Stimulated activated CD4-positive, alpha-beta T cell treated with anti-CD3 and anti-CD28 coated beads, Interleukin-15, amount 100 ng/mL, for 24 hours (primary cell): ENCODE results near the gene ANKRD22.
"Not testable (repeated sequence)": the region's sequence is repeated elsewhere in the genome, so short reads cannot be mapped to it uniquely, and the experiment has no call there.

Experiments used
- DNase-seq: peaks from one replicate; pipeline ENCODE4 v3.0.0-alpha.2; 2020

ANKRD22 gene

GRCh38 chr10:88877298-88877697 is 25.7 kb upstream of the ANKRD22 start:
- no peak for DNase-seq

GRCh38 chr10:88875081-88875480 is 23.4 kb upstream of the ANKRD22 start:
- DNase-seq: no peak

DNA sequence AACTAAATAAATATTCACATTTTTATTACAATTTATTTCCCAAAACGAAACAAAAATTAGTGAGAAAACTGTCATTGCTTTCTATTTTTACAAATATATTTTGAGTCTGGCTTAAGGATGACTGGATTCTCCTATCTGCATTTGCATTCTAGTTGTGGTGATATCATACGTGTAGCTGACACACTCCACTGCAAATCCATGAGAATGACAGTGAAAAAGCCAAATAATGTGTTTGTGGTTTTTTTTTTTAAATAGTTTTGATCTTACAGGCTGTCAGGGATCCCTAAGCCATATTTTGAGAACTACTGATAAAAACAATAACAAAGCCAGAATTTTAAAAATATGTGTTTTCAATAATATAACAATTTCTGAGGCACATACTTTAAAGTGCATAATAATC is 22.6 kb upstream of the ANKRD22 start:
- no peak for DNase-seq

DNA sequence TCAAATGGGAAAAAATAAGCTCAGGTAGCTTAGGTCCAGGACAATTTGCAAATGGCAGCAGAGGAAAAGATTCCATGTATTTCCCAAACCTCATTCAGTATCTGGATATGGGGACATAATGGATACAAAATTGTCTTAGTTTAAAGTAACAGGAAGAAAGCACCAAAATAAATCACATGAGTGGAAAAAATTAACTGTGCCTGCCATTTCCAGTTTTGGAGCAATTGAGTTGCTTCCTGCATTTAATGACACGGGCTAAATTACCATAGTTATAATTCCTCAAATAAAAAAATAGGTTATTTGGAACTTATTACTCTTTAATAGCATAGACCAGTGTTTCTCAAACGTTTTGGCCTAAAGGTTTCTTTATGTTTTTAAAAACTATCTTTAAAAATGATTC is 22.1 kb upstream of the ANKRD22 start:
- no peak for DNase-seq

- no peak for DNase-seq
These were observed 18.4 kb upstream of the ANKRD22 start for GRCh38 chr10:88870089-88870488.

- DNase-seq: no peak
These were observed 14.8 kb upstream of the ANKRD22 start for GRCh38 chr10:88866454-88866853.

GRCh38 chr10:88865281-88865876 is 13.7 kb upstream of the ANKRD22 start:
- no peak for DNase-seq

DNA sequence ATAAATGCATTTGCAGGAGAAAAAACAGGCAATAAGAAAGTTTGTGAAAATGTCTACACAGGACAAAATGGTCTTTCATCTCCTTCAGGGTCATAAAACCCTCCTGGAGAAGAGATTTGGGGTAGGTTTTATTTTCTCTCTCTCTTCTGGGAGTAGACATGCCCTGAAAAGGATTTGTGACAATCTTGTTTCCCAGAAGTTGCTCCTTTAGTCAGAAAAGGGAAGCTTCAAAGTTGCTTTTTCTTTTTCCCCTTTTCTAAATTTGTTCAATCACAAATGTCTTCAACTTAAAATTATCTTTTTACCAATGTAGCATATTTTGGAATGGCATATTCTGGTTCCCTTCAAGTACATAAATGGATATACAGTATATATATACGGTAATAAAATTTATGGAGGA is 9.4 kb upstream of the ANKRD22 start:
- no peak for DNase-seq

DNA sequence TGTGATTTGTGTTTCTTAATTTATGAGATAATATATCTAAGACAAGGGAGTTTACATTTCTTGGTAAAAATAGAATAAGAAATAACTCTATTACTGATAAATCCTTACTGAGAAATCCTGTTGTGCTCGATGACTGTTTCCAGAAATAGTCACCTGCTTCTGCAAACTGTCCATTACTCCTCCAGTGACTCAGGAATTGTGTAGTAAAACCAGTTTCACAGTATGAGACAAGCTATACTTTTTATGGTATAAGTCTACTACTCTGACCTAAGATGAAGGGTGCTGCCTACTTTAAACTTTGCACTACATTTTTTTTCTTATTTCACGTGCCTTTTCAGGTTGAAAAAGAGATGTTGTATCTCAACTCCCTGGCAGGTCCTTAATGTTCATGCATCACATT is 6.8 kb upstream of the ANKRD22 start:
- DNase-seq: no peak

- no peak for DNase-seq
These were observed 6.2 kb upstream of the ANKRD22 start for GRCh38 chr10:88857831-88858230.

GRCh38 chr10:88854684-88855083 is 3.0 kb upstream of the ANKRD22 start:
- no peak for DNase-seq

DNA sequence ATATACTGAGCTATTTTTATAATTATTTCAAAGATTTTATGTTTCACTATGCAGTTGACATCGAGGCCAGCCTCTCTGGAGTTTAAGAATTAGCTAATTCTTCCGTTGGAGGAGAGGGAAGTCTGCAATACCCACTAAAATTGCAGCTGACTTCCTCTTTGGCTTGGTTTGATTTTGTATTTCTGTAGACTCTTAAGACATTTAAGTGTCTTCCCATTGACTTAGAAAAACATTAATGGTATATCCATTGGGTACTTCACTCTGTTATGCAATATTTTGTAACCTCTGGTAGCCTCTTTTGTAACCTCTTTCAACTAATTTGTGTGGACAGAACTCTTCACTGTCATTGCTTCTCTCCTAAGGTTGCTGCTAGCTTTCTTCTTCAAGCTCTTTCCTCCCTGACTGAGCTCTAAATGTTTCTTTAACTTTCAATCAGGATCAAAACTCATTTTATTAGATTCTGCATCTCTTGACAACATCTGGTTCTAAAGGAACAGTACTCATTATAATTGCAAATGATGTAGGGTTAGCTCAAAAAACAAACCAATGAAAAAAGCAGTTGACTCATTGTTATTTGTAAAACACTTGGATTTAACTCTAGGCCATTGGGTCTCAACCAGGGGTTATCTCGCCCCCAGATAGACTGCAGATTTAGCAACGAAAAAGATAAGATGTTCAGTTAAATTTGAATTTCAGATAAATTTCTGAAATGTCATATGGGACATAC is 1.7 kb upstream of the ANKRD22 start:
- DNase-seq: no peak

DNA sequence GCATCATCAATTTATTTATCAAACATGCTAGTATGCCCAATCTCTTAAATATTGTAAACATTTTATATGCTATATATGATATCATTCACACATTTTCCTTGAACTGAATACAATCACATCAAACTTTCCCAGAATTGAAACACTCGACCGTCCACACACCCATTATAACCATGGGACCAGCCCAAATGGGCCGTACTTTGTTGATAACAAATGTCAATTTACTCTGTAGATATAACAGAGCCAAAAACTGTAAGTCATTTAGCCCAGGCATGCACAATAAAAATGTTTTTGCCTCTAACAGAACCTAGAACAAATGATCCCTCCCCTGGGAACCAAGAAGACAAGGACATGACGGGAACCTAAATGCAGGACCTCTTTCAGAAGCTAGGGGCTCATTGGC is 683 bp upstream of the ANKRD22 start:
- DNase-seq: no peak

DNA sequence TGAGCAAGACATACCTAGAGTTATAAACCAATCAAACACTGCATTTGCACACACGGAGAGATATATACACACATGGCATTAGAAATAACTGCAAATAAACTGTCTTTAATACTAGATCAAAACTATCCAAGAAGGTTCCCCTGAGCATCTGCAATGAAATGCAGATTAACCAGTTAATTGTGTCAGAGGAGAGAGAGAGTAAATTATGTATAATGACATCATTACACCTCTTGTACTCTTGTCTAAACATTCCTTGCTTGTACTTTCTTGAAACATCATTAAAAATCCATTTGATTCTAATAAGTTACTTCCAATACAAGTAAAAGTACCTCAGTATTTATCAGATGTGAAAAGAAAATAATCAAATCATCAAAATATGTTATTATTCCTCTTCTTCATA is 932 bp downstream of the ANKRD22 start:
- DNase-seq: no peak

GRCh38 chr10:88849234-88849633 is 2.4 kb downstream of the ANKRD22 start:
- DNase-seq: no peak

GRCh38 chr10:88848499-88848898 is 3.1 kb downstream of the ANKRD22 start:
- DNase-seq: no peak

DNA sequence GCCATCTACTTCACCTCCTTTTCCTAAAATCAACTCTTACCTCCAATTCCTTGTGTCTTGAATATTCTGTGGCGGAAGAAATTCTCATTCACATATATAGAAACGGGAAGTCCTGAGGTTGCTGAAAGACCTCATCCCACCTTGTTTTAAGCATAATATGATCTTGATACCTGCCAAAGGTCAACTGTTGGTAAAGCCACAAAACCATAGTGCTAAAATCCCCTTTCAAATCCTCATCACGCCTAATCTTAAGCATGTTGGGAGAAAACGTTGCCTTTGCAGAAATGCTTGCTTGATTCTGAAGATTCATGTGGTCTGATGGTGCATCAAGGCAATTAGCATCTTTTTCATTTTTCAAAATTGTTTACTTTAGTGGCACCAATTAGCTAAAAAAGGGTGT is 8.5 kb downstream of the ANKRD22 start:
- no peak for DNase-seq

DNA sequence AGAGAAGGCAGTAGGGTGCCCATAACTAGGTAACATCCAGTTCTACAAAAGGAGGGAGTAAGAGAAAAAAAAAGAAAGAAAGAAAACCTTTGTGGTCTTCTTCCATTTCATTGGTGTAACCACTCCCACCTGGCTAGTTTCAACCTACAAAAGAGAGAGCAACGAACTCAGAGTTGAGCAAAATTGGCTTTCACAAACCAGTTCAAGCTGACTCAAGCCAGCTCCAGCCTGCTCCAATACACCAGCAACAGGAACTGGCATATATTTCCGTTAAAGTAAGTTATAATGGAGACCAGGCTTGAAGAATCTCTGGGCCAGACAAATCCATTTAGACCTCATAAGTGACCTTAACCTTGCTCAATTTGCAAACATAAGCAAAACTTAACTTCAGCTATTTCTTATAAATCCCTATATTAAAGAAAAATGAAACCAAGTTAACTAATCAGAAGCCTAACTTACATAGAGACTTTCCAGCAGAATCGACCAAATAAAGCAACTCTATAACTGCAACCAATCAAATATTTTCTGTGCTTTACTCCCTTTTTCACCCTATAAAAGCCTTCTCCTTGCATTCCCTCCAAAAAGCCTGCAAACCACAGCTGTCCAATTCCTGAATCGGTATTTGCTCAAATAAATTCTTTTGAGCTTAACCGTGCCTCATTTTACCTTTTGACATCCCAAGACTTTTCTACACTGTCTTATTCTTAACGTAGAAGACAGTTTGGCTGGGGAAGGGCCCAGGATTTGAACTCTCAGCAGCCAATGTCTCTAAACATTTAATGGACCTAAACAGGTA is 10.1 kb downstream of the ANKRD22 start:
- no peak for DNase-seq

- no peak for DNase-seq
These were observed 10.8 kb downstream of the ANKRD22 start for GRCh38 chr10:88840881-88841280.

DNA sequence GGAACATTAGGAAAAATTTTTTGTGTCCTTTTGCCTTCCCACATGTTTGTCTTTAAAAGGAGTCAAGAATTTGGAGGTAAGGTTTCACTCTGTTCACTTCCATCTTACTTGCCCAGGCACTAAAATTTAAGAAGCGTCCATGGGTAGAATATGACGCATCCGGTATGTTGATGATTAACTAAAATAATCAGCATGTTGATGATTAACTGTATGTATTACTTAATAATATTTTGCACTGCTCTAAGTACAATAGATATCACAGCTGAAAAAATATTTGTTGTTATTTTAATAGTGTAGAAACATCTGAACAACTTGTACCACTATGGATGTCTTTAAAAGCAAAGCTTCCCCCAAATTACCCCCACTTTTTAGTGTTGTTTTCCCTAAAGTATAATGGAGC is 11.5 kb downstream of the ANKRD22 start:
- no peak for DNase-seq

DNA sequence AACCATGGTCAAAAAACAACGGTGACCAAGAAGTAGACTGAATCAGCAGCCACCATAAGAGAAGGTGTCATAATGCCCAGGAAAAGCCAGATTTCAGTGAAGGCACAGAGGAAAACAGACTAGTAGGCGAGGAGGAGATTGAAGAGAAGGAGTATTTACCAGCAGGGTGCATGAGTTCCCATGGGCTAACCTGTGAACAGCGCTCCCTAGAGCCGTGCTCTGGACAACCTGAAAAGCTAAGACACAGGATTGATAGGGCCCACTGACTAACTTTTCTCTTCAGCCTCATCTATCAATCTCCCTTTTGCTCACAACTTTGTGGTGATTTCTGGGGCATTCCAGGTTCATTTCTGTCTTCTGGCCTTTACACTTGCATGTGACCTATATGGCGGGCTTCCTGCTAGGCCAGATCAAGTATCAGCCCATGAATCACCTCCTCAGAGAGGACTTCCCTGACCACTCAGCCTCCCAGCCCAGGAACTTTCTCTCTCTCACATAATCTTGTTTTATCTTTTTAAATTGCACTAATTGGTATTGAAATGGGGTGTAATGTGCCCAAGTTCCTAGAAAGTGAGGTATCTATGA is 12.8 kb downstream of the ANKRD22 start:
- no peak for DNase-seq

DNA sequence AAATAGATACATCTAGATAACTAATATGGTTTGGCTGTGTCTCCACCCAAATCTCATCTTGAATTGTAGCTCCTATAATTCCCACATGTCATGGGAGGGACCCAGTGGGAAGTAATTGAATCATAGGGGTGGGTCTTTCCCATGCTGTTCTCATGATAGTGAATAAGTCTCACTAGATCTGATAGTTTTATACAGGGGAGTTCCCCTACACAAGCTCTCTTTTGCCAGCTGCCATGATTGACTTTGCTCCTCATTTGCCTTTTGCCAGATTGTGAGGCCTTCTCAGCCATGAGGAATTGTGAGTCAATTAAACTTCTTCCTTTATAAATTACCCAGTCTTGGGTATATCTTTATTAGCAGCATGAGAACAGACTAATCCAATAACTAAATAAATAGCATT is 14.0 kb downstream of the ANKRD22 start:
- DNase-seq: not testable (repeated sequence)

DNA sequence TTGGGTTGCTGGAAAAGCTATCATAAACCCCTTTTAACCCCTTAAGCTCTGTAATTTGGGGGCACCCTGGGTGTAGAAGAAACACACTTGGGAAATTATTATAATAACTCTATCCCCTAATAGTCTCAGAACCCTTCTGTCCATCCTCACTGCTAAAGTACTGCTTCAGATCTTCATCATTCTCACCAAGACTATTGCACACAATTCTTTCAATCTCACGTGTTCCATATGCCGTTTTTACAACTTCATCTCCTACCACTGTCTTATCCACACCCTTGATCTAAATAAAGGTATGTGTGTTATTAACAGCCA is 15.8 kb downstream of the ANKRD22 start:
- no peak for DNase-seq
